Activated CD8-positive, alpha-beta memory T cell treated with anti-CD3 and anti-CD28 coated beads, Interleukin-2, amount 50 U/mL, for 48 hours (primary cell): ENCODE results near the gene WRAP53.
"Not testable (repeated sequence)": the region's sequence is repeated elsewhere in the genome, so short reads cannot be mapped to it uniquely, and the experiment has no call there.

Experiments used
- DNase-seq: peaks from one replicate; pipeline ENCODE4 v3.0.0-alpha.2; 2020

Gene WRAP53

DNA sequence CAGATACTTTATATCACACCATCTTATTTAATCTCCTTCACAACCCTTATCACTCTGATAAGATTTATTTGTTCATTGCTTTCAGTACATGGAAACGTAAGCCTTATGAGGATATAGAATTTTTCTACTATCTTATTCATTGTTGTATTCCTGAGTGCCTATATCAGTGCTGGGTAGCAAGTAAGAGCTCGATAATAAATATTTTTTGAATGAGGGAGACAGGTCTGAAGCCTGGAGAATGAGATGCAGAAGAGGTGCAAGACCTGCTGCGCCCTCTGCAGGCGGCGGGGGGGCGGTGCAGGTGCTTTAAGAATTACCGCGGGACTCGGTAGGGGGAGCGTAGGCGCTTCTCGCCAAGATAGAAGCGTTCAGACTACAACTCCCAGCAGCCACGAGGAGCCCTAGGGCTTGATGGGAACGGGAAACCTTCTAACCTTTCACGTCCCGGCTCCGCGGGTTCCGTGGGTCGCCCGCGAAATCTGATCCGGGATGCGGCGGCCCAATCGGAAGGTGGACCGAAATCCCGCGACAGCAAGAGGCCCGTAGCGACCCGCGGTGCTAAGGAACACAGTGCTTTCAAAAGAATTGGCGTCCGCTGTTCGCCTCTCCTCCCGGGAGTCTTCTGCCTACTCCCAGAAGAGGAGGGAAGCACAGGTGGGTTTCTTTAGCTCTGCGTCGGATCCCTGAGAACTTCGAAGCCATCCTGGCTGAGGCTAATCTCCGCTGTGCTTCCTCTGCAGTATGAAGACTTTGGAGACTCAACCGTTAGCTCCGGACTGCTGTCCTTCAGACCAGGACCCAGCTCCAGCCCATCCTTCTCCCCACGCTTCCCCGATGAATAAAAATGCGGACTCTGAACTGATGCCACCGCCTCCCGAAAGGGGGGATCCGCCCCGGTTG, at the start of gene WRAP53:
Gene WRAP53 (plus strand): TSS at position 570 of the 900 bp plus-strand sequence. CDS start 172 bp downstream, at position 742.
- peak; percentile 98 for DNase-seq

DNA sequence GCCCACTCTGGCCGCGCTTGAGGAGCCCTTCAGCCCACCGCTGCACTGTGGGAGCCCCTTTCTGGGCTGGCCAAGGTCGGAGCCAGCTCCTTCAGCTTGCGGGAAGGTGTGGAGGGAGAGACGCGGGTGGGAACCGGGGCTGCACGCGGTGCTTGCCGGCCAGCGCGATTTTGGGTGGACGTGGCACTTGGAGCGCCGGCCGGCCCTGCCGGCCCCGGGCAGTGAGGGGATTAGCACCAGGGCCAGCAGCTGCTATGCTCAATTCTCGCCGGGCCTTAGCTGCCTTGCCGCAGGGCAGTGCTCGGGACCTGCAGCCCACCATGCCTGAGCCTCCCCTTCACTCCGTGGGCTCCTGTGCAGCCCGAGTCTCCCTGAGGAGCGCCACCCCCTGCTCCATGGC, 47.5 kb upstream of the WRAP53 start:
- no peak for DNase-seq

DNA sequence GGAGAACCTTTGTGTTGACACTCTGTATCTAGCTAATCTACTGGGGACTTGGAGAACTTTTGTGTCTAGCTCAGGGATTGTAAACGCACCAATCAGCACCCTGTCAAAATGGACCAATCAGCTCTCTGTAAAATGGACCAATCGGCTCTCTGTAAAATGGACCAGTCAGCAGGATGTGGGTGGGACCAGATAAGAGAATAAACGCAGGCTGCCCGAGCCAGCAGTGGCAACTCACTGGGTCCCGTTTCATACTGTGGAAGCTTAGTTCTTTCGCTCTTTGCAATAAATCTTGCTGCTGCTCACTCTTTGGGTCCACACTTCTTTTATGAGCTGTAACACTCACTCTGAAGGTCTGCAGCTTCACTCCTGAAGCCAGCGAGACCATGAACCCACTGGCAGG, 46.6 kb upstream of the WRAP53 start:
- DNase-seq, result not testable (repeated sequence)

GRCh38 chr17:7644775-7645174, 43.5 kb upstream of the WRAP53 start:
- no peak for DNase-seq

DNA sequence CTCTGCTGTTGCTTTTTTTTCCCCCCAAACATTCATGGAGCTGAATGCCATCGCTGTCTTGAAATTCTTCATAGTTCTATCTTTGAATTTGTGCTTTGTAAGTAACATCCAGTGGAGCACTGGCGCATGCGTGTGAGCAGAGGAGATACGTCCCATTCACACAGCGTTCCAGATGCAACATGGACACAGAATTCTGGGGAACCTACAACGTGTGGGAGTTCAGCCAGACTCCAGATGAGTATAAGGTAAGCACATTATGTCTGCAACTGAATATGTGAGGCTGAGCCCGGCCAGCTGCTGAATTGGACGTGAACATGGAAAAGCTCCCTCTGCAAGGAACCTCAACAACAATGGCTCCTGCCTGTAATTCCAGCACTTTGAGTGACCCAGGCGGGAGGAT, 41.8 kb upstream of the WRAP53 start:
- no peak for DNase-seq

DNA sequence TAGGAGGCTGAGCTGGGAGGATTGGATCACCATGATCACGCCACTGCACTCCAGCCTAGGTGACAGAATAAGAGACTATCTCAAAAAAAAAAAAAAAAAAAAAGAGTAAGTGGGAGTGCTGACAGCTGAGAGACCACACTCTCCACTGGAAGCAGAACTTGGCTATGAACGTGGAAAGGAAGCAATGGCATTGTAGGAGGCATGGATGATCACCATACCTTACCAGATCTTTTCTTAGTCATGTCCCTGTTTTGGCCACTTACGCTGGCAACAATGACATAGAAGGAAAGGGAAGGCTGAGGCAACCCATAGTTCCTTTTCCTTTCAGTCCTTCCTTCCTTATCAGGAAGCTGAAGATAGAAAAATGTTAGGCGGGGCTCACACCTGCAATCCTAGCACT, 41.3 kb upstream of the WRAP53 start:
- no peak for DNase-seq

DNA sequence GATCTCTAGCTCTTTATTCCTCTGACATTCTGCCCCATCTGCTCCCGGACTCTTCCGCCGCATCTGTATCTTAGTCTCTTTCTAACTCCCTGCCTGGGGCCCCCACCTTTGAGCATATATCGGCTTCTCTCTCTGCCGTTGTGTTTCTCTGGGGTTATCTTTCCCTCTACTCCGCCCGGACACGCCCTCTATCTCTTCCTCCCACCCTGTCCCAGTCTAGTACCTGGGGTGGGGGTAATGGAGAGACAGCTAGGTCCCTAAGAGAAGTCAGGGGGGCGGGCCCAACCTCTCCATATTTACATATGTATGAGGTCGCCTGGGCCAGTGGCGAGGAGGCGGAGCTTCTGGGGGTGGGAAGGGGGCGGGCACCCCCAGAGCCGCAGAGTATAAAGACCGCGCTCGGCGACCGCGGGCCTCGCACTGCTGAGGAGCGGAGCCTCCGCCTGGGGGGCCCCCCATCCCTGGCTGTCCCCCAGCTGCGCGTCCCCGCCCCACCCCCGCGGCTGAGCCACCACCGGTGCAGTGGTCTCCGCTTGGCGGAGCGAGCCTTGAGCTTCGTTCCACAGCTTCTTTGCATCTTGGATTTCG, 37.7 kb upstream of the WRAP53 start, which contains the start of gene ATP1B2:
Gene ATP1B2 (plus strand): TSS at position 418 of the 588 bp plus-strand sequence. CDS start 593 bp downstream, outside the sequence.
- DNase-seq, result peak; percentile 79

DNA sequence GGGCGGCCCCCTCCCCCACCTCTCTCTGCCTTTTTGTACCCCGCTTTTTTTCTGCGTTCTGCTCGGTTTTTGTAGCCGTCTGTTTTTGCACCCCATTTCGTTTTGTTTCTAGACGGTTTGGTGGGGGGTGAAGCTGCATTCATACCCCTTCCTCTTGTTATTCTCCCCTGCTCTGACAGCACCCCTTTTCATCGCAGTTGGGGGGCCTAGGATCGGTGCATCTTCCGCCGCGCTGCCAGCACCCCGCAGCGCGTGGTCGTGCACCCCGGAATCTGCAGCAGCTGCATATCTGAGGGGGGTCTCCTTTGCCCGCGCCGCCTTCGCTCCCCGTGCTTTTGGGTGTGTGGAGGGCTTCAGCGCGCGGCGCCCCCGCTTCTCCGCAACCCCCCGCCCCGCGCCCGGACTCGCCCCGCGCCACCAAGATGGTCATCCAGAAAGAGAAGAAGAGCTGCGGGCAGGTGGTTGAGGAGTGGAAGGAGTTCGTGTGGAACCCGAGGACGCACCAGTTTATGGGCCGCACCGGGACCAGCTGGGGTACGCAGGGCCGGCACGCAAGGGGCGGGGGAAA, 37.1 kb upstream of the WRAP53 start:
- no peak for DNase-seq

DNA sequence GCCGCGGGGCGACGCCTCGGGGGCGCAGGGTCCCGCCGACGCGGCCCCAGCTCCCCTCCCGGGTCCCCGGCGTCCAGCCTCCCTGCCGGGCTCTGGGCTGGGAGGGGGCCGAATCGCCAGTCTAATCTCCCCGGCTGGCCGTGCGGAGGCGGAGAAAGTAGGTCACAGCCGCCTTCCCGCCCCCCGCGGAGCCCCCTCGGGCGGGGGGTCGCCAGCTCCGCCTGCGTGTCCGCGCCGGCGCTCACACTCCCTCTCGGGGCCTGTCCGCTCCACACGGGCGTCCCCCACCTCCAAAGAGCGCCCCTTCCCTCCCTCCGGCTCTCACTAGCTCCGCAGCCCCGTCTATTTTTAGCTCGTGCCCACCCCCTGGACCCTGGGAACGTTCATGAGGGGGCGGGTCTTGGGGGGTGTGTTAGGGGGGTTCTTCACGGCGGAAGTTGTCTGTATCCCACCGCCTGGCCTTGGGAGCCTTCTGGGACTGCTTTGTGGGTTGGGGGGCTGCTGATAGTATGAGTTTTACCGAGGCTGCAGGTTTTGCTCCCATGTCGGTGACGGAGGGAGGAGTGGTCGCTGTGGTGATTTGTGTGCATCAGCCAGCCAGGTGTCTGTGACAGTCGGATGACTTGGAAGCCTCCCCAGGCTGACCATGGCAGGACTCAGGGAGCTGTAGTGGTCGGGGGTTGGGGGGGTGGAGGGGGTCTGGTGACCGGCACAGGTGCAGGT, 36.5 kb upstream of the WRAP53 start:
- DNase-seq, result no peak

DNA sequence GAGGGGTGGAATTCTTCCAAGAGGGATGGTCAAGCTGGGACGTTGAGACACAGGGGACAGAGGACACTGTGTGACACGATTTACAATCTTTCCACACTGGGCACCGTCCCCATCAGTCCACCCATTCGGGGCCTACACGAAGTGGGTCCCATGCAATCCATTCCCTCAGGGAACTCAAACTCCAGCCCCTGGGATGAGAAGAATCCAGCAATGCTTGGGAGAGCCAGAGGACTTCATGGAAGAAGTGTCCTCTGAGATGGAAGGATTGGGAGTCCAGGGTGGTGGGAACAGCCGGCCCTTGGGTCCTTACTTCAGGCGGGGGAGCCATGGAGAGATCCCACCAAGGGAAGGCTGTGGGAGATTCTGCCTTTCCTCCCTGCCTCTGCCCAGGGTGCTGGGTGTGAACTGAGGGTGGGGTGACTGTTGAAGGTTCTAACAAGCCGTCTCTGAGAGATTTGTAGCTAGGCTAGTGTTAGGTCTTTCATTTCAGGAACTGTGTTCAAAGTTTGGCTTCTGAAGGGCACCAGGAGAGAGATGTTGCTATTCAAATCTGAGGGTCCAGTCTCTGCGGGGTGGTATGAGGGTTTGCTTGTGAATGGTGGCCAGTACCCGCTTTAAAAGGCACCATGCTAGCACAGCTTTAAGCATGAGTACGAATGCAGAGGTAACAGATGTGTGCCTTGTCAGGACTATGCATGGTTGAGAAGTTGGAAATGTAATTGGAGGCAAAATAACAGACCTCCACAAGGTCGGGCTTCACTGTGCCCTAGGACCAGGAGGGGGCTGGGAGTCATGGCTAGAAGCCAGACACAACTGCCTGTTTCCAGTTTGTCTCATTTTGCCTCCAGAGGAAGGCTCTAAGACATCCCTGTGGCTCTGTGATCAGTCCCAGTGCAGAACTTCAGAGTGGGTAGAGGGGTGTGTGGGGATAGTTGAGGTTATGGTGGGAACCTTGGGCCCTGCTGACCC, 35.6 kb upstream of the WRAP53 start:
- DNase-seq, result no peak

DNA sequence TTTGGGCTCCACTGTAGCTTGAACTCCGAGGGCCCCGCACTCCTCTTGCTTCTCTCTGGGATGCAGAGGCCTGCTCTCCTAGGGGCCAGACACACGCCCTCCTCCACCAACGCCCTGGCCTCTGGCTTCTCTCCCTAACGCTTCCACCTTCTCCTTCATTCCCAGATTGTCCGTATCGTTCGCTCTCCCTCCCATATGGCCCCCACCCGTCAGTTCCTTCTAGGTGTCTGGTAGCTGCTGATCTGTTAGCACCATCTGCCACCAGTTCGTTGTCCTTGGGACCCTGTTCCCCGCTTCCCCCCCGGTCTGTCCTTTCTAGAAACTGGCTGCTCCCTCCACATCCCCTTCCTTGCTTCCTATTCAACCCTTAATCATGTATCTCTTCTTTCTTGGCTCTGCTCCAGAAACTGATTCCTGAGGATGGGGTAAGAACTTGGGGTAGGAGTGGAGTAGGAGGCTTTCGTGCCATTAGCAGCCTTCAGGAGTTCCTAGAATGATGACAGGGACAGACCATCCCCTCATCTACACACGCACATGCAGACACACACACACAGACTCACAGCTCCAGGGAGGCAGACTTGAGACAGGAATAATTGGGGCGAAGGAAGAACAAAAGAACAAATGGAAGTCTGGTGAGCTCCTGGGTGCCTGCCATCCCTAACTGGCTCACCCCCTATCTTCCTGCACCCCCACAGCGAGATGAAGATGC, 33.3 kb upstream of the WRAP53 start:
- DNase-seq, result no peak

GRCh38 chr17:7655541-7655840, 32.8 kb upstream of the WRAP53 start:
- no peak for DNase-seq

GRCh38 chr17:7656958-7657609, 31.2 kb upstream of the WRAP53 start:
- DNase-seq, result no peak

GRCh38 chr17:7667656-7668406, 20.4 kb upstream of the WRAP53 start:
- DNase-seq, result no peak

DNA sequence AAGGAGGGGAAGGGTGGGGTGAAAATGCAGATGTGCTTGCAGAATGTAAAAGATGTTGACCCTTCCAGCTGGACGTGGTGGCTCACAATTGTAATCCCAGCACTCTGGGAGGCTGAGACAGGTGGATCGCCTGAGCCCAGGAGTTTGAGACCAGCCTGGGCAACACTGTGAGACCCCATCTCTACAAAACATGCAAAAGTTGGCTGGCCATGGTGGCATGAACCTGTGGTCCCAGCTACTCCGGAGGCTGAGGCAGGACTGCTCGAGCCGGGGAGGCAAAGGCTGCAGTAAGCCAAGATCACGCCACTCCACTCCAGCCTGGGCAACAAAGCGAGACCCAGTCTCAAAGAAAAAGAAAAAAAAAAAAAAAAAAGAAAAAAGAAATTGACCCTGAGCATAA, 19.8 kb upstream of the WRAP53 start:
- DNase-seq, result no peak

DNA sequence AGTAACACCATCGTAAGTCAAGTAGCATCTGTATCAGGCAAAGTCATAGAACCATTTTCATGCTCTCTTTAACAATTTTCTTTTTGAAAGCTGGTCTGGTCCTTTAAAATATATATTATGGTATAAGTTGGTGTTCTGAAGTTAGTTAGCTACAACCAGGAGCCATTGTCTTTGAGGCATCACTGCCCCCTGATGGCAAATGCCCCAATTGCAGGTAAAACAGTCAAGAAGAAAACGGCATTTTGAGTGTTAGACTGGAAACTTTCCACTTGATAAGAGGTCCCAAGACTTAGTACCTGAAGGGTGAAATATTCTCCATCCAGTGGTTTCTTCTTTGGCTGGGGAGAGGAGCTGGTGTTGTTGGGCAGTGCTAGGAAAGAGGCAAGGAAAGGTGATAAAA, 15.0 kb upstream of the WRAP53 start:
- DNase-seq, result peak; percentile 80

DNA sequence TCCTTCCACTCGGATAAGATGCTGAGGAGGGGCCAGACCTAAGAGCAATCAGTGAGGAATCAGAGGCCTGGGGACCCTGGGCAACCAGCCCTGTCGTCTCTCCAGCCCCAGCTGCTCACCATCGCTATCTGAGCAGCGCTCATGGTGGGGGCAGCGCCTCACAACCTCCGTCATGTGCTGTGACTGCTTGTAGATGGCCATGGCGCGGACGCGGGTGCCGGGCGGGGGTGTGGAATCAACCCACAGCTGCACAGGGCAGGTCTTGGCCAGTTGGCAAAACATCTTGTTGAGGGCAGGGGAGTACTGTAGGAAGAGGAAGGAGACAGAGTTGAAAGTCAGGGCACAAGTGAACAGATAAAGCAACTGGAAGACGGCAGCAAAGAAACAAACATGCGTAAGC, 13.3 kb upstream of the WRAP53 start:
- DNase-seq, result no peak

DNA sequence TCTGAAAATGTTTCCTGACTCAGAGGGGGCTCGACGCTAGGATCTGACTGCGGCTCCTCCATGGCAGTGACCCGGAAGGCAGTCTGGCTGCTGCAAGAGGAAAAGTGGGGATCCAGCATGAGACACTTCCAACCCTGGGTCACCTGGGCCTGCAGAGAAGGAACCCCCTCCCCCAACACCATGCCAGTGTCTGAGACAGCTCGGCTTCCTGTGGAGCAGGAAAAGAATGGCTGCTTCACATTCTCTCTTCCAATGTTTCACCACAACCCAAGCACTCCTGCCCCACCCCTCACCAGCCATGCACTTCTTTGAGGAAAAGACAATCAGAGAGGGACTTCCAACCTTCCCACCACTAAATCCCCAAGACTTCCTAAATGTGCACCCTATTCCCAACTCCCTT, 11.7 kb upstream of the WRAP53 start:
- DNase-seq, result no peak

DNA sequence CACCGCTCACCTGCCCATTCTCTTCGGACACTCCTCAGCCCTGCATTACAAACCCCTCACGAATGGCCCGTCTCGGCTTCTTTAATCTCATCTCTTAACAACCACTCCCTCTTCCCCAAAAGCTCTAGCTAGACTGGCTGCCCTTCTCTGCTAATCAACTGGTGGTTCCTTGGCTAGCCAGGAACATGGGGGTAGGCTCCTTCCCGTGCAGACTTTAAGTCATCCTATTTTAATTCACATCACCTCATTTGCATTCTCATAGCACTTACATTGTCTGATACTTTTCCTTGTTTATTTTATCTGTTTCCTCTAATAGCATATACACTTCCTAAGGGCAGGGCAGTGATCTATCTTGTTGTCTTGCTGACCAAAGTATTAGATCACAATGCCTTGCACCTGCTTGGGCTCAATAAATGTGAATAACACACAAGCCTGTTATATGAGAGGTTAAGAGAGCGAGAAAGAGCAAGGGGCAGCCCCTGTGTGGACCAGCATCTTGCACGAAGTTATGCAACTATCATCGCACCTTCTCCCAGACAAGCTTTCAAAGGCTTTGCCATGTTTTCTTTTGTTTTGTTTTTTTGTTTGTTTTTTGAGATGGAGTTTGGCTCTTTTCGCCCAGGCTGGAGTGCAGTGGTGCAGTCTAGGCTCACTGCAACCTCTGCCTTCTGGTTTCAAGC, 10.7 kb upstream of the WRAP53 start:
- no peak for DNase-seq
